ENCODE results near the gene CCL18. TPM values are rescaled to one million over a fixed set of nuclear protein-coding genes. Genes with fewer than 3 reads are reported as not detected.
"Not testable (repeated sequence)": the region's sequence is repeated elsewhere in the genome, so short reads cannot be mapped to it uniquely, and the experiment has no call there.

Gene CCL18
- total and polyA plus RNA-seq, 7 donors: 1.4 to 52.7 (median 2.8) TPM; not detected in 1

DNA sequence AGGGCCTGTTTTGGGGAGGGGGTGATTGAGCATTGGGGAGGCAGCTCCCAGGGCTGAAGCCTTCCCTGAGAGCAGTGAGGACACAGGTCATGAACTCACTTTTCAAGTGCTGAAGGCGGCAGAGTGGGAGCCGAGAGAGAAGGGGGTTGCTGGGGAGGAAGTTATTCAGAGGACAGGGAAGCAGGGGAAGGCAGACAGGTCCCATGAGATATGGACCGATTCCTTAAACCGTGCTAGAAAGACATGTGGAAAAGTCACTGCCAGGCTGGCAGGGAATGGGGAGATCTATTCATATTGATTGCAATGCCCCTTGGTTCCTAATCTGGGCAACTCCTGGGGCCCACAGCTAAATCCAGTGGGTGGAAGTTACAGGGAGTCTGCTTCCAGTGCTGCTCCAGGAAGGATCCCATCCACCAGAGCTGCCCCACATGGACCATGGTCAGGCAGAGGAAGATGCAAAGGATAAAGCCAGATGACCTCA lies 40.7 kb downstream of the CCL18 start:
- Histone ChIP-seq H3K9me3 (no peaks in the 10 kb centered on the region), H3K27me3 (no peaks in the 10 kb centered on the region), H3K4me3 (no peak overlapping the region), H3K4me1 (no peaks in the 10 kb centered on the region), H3K27ac (no peak overlapping the region), H3K36me3 (no peaks in the 10 kb centered on the region)
- intact Hi-C loops (cut with DNase I): no loop called here
- WGBS, 2 donors: 43 to 84% methylated on average over 4 of the region's 4 CpGs
- no peak for TF ChIP-seq EP300 (IDR thresholded peaks at IDR 0.05)
- TF ChIP-seq POLR2AphosphoS5 (IDR thresholded peaks at IDR 0.05): no peak
- TF ChIP-seq, protein P1, sequence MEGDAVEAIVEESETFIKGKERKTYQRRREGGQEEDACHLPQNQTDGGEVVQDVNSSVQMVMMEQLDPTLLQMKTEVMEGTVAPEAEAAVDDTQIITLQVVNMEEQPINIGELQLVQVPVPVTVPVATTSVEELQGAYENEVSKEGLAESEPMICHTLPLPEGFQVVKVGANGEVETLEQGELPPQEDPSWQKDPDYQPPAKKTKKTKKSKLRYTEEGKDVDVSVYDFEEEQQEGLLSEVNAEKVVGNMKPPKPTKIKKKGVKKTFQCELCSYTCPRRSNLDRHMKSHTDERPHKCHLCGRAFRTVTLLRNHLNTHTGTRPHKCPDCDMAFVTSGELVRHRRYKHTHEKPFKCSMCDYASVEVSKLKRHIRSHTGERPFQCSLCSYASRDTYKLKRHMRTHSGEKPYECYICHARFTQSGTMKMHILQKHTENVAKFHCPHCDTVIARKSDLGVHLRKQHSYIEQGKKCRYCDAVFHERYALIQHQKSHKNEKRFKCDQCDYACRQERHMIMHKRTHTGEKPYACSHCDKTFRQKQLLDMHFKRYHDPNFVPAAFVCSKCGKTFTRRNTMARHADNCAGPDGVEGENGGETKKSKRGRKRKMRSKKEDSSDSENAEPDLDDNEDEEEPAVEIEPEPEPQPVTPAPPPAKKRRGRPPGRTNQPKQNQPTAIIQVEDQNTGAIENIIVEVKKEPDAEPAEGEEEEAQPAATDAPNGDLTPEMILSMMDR (IDR thresholded peaks at IDR 0.05): no peak
- TF ChIP-seq POLR2A (IDR thresholded peaks at IDR 0.05): no peak
- DNase-seq: no peak

DNA sequence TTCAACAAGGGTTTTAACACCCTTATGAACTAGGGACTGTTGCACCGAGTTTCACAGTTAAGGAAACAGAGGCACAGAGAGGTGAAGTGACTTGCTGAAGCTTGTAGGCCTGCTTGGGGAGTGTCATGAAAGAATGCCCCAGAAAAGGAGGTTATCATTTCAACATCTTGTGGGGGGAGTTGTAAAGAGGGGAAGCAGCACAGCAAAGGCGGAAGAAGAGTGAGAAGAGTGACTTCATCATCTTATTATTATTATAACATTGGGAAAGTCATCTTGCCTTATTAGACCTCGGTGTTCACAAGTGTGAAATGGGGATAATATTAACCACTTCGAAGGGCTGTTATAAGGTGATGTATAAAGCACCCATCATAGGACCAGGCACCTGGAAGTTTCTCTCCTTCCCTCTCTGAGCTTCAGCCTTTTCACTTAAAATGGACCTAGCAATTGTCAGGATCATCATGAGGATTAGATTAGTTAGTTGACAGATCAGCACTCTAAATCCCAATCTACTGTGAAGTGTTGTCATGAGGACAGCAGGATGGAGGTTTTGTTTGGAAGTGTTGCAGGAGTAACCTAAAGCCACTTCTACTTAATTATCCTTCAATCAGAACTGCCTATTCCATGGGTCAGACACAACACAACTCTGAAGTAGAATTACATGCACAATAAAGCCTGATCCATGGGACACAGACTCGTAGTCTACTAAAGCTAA lies 41.9 kb downstream of the CCL18 start:
- H3K27ac ChIP-seq: no peak overlapping the region
- intact Hi-C loops (cut with DNase I): no loop called here
- WGBS, 2 donors: 91% methylated on average over 5 of the region's 5 CpGs
- DNase-seq: no peak
- H3K4me3 ChIP-seq: no peak overlapping the region
- no peaks in the 10 kb centered on the region for H3K27me3 ChIP-seq
- TF ChIP-seq EP300 (IDR thresholded peaks at IDR 0.05) (no peak), POLR2A (IDR thresholded peaks at IDR 0.05) (no peak), POLR2AphosphoS5 (IDR thresholded peaks at IDR 0.05) (no peak)
- TF ChIP-seq, protein P1 (IDR thresholded peaks at IDR 0.05): no peak
- H3K4me1 ChIP-seq: no peaks in the 10 kb centered on the region
- no peaks in the 10 kb centered on the region for H3K9me3 ChIP-seq
- no peaks in the 10 kb centered on the region for H3K36me3 ChIP-seq

DNA sequence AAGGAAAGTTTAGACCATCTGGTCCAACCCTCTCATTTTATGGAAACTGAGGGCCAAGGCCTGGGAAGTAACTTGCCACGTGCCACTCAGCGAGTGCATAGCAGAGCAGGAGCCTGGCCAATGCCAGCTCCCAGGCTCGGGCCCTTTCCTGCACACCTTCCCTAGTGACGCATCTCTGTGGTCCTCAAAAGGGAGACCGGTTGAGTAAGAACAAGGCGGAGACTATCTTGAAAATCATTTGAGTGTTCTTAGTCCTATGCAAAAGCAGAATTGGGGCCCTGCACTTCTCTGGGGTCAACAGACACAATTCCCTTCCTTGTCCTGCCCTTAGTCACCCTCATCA lies 42.4 kb downstream of the CCL18 start:
- TF ChIP-seq, protein P1 (IDR thresholded peaks at IDR 0.05): no peak
- TF ChIP-seq POLR2AphosphoS5 (IDR thresholded peaks at IDR 0.05): no peak
- no peak for TF ChIP-seq POLR2A (IDR thresholded peaks at IDR 0.05)
- no peak for TF ChIP-seq EP300 (IDR thresholded peaks at IDR 0.05)
- H3K4me1 ChIP-seq: no peaks in the 10 kb centered on the region
- H3K27me3 ChIP-seq: no peaks in the 10 kb centered on the region
- H3K9me3 ChIP-seq: no peaks in the 10 kb centered on the region
- intact Hi-C loops (cut with DNase I): no loop called here
- no peak for DNase-seq
- 96% methylated on average over 6 of the region's 6 CpGs for WGBS, 2 donors
- no peaks in the 10 kb centered on the region for H3K36me3 ChIP-seq
- H3K27ac ChIP-seq: no peak overlapping the region
- H3K4me3 ChIP-seq: no peak overlapping the region

DNA sequence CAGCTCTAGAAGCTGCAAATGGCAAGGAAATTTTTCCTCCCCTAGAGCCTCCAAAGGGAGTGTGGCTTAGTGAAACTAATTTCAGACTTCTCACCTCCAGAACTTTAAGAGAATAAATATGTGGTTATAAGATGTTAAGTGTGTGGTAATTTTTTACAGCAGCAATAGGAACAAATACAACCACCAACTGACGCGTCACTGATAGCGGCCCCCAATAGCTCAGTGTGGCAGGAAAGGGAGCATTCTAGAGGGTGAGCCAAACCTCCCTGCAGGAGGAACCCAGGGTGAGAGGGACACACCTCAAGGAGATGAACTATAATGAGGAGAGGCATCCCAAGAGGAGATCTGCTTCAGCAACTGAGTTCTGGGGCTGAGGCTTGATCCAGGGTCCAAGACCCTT lies 43.6 kb downstream of the CCL18 start:
- Histone ChIP-seq H3K4me1 (no peaks in the 10 kb centered on the region), H3K27ac (no peak overlapping the region), H3K36me3 (no peaks in the 10 kb centered on the region), H3K27me3 (no peaks in the 10 kb centered on the region), H3K9me3 (no peaks in the 10 kb centered on the region), H3K4me3 (no peak overlapping the region)
- intact Hi-C loops (cut with DNase I): no loop called here
- 80 to 92% methylated on average over 3 of the region's 3 CpGs for WGBS, 2 donors
- no peak for DNase-seq
- no peak for TF ChIP-seq POLR2AphosphoS5 (IDR thresholded peaks at IDR 0.05)
- TF ChIP-seq EP300 (IDR thresholded peaks at IDR 0.05): no peak
- no peak for TF ChIP-seq POLR2A (IDR thresholded peaks at IDR 0.05)
- TF ChIP-seq, protein P1 (IDR thresholded peaks at IDR 0.05): no peak

DNA sequence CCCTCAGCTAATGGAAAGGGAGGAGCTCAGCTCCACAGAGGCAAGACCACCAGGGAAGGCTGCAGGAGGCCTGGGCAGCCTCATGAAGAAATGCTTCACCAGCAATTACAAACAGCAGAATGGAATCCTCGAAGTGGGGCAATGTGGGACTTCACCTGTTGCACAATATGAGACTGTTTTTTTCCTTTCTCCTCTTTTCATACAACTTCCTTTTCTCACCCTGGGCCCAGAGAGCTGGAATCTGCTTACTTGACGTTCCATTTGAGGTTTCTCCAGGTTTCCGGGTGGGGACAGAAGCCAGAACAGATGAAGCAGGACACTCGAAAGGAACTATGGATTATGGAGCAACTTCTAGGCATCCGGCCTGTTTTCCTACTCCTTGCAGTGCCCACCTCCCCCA lies 44.2 kb downstream of the CCL18 start:
- H3K4me1 ChIP-seq; H3K9me3 ChIP-seq; H3K27me3 ChIP-seq; H3K36me3 ChIP-seq; DNase-seq; H3K4me3 ChIP-seq; intact Hi-C loops (cut with DNase I); H3K27ac ChIP-seq: not testable (repeated sequence)
- 76 to 86% methylated on average over 5 of the region's 5 CpGs for WGBS, 2 donors

All from sigmoid colon (tissue), 7 donors.